GM18502 (cell line): ENCODE data around the gene PACRG.

Experiments
- ATAC-seq: cut with Tn5 transposase; IDR thresholded peaks from one replicate; pipeline ENCODE4 v1.9.1; 2021; ENCODE audit warnings: mild to moderate bottlenecking; ENCODE audit not compliant: unreplicated experiment, poor library complexity

Gene PACRG

DNA sequence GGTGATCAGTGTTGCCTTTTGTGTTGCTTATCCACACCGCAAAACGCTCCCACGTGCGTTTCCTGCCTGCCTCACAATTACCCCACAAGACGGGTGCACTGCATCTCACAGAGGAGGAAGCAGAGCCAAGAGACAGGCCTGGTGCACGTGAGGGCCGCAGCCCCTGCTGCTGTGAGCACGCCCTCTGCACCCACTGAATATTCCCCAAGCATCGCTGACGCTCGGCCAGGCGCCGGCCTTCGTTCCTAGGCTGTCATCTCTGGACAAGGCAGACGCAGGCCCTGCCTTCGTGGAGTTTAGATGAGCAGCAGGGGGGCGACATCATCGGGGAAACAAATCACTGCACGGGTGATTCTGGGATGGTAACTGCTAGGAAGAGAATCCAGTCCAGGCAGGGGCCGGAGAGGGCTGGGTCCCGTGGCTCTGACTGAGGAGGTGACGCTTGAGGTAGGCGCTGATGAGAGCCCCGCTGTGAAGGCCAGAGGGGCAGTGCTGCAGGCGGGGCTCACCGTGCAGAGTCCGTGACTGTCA is 524.4 kb downstream of the PACRG start:
- ATAC-seq, result no peak

DNA sequence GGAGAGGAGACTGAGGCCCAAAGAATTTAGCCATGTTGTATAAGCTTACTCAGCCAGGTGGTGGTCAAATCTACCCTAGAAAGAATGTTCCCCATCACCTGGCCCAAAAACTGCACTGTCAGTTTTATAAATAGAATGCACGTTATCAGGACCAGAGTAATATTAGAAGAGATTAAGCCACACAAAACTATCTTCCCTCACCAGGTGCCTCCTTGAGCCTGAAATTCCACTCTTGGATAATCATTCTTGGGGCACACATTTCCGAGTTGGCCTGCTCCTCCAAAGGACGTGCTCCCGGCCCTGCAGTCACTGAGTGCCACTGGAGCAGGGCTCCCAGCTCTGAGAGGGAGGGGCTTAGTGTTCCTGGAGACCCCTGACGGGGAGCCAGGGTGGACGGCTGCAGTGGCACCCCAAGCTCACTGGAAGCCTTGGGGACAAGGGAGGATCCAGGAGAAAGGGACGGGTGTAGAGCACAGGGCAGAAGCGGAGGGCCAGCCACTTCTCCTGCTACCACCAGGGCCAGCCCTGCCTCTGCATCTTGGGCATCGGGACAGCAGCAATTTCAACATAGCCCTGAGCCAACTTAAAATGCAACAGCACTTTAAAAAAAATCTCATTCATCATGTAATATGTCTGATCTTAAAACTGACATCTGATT is 525.9 kb downstream of the PACRG start:
- ATAC-seq, result no peak

DNA sequence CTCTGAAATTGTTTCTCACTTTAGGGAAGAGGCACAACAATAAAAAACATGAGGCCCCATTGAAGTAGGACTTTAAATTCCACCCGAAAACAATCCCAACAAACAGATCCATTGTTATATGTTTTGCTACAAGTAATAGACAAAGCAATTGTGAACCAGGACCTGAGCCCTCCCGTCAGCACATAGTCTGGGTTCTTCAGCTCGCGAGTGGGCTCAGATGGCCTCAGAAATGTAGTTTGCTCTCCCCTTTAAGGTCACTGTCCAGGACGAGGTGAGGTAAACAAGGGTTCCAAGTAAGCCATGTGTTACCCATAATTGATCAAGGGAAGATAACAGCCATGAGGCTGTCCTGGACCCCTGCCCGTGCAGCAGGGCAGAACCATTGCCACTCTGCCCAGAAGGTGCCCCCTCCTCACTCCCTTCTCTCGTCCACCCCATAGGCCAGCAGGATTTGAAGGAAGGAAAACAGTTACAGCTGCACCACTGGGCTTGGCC is 526.6 kb downstream of the PACRG start:
- ATAC-seq, result no peak

DNA sequence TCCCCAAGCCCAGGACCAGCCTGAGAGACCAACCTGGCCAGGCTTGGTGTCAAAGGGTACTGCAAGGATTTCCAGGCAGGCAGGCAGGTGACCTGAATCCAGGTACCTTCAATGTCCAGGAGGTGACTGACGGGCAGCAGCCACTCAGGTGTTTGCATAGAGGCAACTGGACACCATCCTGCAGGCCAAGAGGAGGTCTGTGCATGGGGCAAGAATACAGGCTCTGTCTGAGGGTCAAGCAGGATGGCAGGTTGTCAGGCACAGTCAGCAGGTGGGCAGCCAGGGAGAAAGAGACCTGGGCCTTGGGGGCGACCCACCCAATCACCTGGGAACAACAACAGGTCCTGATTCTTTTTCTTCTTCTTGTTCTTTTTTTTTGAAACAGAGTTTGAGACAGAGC is 527.5 kb downstream of the PACRG start:
- ATAC-seq, result no peak

DNA sequence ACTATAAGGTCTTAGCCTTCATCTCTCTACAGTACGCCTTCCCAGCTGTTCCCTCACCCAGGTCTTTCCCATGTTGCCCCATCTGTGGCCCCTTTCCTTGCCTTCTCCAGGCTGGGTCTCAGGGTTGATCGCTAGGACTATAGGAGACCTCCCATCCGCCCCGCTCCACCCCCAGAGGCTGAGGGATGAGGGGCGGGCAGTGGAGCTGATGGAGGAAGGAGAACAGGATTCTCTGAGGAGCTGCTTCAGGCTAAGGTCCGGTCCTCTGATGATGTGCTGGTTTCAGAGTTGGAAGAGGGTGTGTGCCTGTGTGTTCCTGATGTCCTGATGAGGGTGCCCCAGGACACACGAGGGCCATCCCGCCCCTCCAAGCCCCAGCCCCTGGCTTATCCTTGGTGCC is 531.9 kb downstream of the PACRG start:
- no peak for ATAC-seq

DNA sequence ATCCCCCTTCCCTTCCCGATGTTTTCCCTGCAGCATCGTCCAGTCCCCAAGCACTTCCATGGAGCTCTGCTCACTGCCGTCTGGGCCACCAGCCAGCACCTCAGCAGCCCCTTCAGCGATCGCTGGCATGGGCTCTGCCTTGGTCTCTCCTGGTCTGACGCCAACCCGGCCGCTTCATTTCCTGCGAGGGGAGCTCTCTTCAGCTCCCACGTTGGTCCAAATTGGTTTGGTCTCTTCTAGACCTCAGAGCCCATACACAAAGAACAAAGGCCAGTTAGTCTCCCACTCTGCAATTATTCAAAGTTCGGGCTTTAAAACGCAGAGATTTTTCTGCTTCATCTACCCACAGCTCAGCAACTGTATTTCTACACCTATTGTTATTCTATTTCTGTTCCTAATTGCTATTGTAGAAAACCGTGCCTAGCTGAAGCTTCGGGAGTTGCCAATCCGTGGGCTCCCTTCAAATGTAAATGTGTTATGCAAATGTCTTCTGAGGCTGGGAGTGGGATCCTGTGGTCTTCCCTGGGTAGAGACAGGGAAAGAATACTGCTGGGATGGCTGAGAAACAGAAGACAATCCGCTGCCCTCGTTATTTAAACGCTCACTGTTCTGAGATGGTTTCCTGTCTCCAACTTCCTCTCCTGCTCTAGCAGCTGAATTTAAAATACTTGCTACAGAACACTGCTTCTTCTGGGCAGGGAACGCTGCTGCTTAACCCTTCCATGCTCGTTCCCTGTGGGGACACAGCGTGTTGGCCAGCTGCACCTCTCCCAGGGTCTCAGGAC is 532.5 kb downstream of the PACRG start:
- no peak for ATAC-seq

GRCh38 chr6:163260911-163261310 is 533.1 kb downstream of the PACRG start:
- no peak for ATAC-seq

- ATAC-seq, result no peak
Measured at GRCh38 chr6:163261361-163261760, 533.6 kb downstream of the PACRG start.

DNA sequence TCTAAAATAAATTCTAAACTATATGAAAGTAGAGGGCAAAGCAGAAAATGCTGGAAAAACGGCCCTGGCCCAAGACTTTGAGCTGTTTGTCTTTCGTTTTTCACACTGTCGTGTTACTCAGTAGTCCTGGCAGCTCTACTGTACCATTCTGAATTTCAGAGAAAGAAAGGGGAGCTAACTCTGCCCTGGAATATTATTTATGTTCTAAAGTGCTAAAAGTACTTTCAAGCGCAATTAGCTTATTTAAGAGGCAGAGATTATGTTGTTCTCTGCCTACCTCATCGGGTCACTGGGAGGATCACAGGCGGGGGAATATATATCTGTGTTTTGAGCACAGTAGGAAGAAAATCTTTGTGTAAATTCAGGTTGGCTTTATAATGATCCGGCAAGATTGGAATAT is 534.3 kb downstream of the PACRG start:
- ATAC-seq, result no peak

- ATAC-seq, result no peak
Measured at GRCh38 chr6:163263196-163263595, 535.4 kb downstream of the PACRG start.

GRCh38 chr6:163263998-163264661 is 536.4 kb downstream of the PACRG start:
- no peak for ATAC-seq

- ATAC-seq, result no peak
Measured at GRCh38 chr6:163264662-163265035, 536.9 kb downstream of the PACRG start.

DNA sequence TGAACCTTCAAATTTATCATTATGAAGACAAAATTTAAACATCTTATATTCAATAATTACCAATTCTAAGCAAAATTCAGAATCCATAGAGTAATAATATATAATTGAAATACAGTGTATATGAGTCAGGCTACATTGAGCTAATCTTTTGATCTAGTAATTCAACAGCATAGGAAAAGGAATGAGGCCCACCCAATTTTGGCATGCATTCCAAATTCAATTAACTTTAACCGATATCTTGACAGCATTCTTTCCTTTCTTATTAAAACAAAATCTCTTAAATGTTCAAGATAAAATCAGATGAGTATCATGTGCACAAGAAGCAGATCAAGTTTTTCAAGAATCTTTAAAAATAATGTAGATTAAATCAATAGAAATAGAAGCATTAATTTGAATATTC is 553.9 kb downstream of the PACRG start:
- no peak for ATAC-seq

GRCh38 chr6:163282672-163283071 is 554.9 kb downstream of the PACRG start:
- no peak for ATAC-seq

- ATAC-seq, result no peak
Measured at GRCh38 chr6:163284151-163284550, 556.4 kb downstream of the PACRG start.

GRCh38 chr6:163285691-163286090 is 557.9 kb downstream of the PACRG start:
- no peak for ATAC-seq

- no peak for ATAC-seq
Measured at GRCh38 chr6:163287626-163288025, 559.9 kb downstream of the PACRG start.

GRCh38 chr6:163288066-163288465 is 560.3 kb downstream of the PACRG start:
- ATAC-seq, result no peak

GRCh38 chr6:163288915-163289314 is 561.1 kb downstream of the PACRG start:
- ATAC-seq, result no peak

GRCh38 chr6:163289447-163289846 is 561.7 kb downstream of the PACRG start:
- ATAC-seq, result no peak
